GM12874 (cell line): ENCODE data around the gene TOR2A.

Source experiments
- TF ChIP-seq, protein P1 (sequence below): IDR thresholded peaks from 2 replicates; pipeline ENCODE4 v1.5.1; 2011; ENCODE audit warnings: low read depth, mild to moderate bottlenecking, control low read depth, low read length, moderate library complexity; ENCODE audit not compliant: insufficient read depth

Gene TOR2A

DNA sequence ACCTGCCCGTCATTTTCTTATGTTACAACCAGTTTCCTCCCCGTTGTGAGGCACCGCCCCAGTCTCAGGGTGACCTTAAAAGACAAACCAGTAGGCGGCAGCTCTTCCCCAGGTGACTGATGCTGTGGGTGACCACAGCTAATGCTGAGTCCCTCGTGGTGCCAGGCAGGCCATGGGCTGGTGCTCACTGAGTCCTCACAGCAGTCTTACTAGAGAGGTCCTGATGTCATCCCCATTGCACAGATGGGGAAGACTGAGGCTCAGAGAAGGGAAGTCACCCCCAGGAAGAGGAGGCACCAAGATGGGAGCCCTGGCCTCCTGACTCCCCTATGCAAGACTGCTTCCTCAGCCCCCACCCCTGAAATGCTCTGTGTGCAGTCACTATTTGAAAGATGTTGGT lies 27.3 kb downstream of the TOR2A start:
- TF ChIP-seq, protein P1, sequence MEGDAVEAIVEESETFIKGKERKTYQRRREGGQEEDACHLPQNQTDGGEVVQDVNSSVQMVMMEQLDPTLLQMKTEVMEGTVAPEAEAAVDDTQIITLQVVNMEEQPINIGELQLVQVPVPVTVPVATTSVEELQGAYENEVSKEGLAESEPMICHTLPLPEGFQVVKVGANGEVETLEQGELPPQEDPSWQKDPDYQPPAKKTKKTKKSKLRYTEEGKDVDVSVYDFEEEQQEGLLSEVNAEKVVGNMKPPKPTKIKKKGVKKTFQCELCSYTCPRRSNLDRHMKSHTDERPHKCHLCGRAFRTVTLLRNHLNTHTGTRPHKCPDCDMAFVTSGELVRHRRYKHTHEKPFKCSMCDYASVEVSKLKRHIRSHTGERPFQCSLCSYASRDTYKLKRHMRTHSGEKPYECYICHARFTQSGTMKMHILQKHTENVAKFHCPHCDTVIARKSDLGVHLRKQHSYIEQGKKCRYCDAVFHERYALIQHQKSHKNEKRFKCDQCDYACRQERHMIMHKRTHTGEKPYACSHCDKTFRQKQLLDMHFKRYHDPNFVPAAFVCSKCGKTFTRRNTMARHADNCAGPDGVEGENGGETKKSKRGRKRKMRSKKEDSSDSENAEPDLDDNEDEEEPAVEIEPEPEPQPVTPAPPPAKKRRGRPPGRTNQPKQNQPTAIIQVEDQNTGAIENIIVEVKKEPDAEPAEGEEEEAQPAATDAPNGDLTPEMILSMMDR, result peak; percentile 29; the same call in 1 of the 2 replicates

DNA sequence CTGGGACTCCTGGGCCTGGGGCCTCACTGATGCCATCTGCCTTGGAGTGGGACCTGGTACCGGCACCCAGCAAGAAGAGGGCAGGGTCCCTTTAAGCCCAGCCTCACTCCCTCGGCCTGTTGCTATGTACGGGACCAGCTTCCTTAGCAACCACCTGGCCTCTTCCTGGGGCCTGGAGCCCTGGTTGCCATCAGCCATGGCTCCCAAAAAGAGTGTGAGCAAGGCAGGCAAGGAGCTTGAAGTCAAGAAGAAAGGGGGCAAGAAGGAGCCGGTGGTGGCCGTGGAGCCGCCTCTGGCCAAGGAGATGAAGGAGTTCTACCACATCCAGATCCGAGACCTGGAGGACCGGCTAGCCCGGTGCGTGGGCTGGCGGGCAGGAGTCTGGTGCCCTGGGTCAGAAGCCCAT lies 28.3 kb downstream of the TOR2A start, which contains the start of gene CFAP157:
TSS of gene CFAP157 (plus strand) at position 153 of the 406 bp plus-strand sequence. CDS start at position 197, 44 bp downstream.
- TF ChIP-seq, protein P1, result no peak

DNA sequence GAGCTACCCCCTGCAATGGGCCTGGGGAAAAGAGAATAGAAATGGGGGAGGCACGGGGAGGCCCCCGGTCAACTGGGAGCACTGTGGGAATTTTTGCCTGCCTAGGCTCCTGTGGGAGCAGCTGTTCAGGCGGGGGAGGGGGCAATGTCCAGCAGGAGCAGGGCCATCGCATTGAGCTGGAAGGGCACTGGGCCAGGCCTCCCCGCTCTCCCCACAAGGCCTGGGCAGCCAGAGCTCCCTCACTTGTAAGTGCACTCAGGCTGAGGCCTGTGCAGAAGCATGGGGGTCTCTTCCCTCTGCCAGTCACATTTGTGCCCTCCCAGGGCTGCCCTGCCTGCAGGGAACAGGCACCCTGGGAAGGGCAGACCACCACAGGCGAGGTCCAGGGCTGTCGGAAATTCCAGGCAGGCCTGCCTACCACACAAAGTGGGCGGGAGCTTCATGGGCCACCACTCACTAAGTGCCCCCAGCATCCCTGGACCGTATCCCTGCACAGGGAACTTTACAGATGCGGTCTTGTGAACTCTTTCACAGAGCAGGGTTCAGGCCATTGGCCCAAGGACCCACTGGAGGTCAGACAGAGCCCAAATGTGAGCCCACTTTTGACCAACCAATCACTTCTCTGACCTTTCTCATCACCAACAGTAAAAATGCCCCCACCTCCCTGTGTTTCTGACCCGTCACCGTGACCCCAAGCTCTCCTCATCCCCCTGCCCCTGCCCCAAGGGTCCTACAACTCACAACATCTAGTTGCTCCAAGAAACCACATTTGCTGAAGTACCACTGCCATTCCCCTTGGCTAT lies 29.3 kb downstream of the TOR2A start:
- TF ChIP-seq, protein P1, result no peak

DNA sequence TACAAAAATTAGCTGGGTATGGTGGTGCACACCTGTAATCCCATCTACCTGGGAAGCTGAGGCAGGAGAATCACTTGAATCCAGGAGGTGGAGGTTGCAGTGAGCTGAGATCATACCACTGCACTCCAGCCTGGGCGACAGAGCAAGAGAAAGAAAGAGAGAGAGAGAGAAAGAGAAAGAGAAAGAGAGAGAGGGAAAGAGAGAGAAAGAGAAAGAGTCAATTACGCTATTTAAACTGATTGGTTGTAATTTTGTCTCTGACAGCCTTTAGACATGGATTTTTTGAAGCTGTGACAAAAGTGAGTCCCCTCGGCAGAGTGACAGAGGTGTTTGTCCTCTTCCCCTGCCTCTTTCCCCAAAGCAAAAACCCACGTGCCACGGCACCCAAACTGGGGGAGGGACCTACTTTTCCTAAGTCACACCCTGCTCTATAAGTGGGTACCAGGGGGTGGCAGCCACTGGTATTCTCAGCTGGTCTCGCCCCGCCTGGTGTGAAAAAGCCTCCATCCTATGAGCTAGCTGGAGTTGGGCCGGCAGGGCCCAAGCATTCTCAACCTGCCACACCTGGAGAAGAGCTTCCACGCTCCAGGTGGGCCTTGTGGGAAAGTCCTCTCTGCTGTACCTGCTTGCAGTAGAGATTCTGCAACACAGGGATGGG lies 31.7 kb downstream of the TOR2A start:
- TF ChIP-seq, protein P1, result no peak

DNA sequence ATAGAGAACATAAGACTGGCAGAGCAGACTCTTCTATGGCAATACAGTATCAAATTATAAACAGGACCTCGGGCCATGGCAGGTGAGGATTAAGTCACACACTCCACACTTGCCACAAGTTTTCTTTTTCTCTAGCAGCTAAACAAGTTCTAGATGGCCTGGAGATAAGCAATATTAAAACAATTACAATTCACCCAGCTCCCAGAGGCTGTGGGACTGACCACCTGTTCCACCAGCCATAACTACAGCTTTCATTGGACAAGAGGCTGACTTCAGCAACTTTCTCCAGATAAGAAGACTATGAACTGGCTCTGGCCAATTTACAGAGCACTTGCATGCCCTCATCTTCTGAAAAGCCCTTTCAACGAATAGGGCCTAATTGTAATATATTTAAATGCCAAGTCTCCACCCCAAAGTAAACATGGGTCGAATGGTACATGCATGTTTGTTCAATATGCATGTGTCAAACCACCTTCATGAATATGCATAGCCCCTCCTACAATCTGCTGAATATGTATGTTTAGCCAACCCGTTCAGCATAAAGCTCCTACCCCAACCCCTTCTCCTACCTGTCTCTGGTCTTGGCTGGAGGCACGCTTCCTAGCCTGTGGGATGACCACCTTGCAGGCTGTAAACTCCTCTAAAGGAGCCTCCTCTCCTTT lies 34.4 kb downstream of the TOR2A start:
- TF ChIP-seq, protein P1, result no peak

DNA sequence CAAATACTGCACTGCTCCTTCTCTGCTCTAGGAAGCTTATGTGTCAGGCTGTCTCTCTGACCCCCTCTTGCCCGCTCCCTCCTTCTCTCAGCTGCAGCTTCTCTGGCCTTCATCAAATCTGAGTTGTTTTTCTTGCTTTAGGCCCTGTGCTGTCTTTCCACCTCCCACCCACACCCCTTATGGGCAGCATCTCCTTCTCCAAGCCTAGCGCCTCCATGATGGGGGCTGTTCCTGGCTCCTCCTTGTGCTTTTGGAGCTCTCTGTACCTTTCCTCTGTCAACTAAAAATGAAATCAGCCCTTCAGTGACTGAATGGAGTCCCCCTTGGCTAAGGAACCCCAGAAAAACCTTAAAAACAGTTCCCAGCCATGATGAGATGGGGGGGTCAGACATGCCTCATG lies 35.0 kb downstream of the TOR2A start:
- TF ChIP-seq, protein P1, result no peak
